Panc1 (cell line): ENCODE data around the gene CRISPLD2.

ENCODE experiments used
- CTCF ChIP-seq: fragments of 450-650 bp; IDR thresholded peaks from 2 replicates; pipeline ENCODE4 v1.5.1; 2017; ENCODE audit warnings: mild to moderate bottlenecking
- POLR2AphosphoS5 ChIP-seq: IDR thresholded peaks from 2 replicates; pipeline ENCODE4 v1.6.1; 2012; ENCODE audit warnings: mild to moderate bottlenecking, low read depth, low read length, moderate library complexity
- TCF7L2 ChIP-seq: IDR thresholded peaks from 2 replicates; pipeline ENCODE4 v1.6.1; 2011; ENCODE audit warnings: mild to moderate bottlenecking, low read depth, low read length, inconsistent platforms

- TF ChIP-seq CTCF (no peak), POLR2AphosphoS5 (no peak), TCF7L2 (no peak)
These were observed 67.4 kb downstream of the CRISPLD2 start for GRCh38 chr16:84887207-84887606.
